Measurements from ENCODE around the gene ARHGAP22.

Gene ARHGAP22

GRCh38 chr10:48633381-48634197 is 28.7 kb upstream of the ARHGAP22 start:
- DNase-seq (ENCODE audit: low read depth), result no peak

- DNase-seq (ENCODE audit: low read depth), result peak; percentile 57
Observed at GRCh38 chr10:48632166-48632565, 27.3 kb upstream of the ARHGAP22 start.

- DNase-seq (ENCODE audit: low read depth), result no peak
Observed at GRCh38 chr10:48627984-48628609, 23.2 kb upstream of the ARHGAP22 start.

GRCh38 chr10:48626986-48627731 is 22.3 kb upstream of the ARHGAP22 start:
- no peak for DNase-seq (ENCODE audit: low read depth)

- DNase-seq (ENCODE audit: low read depth), result no peak
Observed at GRCh38 chr10:48626447-48626846, 21.6 kb upstream of the ARHGAP22 start.

GRCh38 chr10:48625826-48626134 is 20.9 kb upstream of the ARHGAP22 start:
- DNase-seq (ENCODE audit: low read depth), result no peak

GRCh38 chr10:48623607-48624132 is 18.8 kb upstream of the ARHGAP22 start:
- DNase-seq (ENCODE audit: low read depth), result no peak

GRCh38 chr10:48623009-48623408 is 18.1 kb upstream of the ARHGAP22 start:
- no peak for DNase-seq (ENCODE audit: low read depth)

GRCh38 chr10:48620719-48621118 is 15.8 kb upstream of the ARHGAP22 start:
- DNase-seq (ENCODE audit: low read depth), result no peak

GRCh38 chr10:48616436-48616835 is 11.6 kb upstream of the ARHGAP22 start:
- DNase-seq (ENCODE audit: low read depth), result no peak

- DNase-seq (ENCODE audit: low read depth), result peak; percentile 85
Observed at GRCh38 chr10:48614481-48615390, 9.9 kb upstream of the ARHGAP22 start.

- no peak for DNase-seq (ENCODE audit: low read depth)
Observed at GRCh38 chr10:48613016-48613415, 8.1 kb upstream of the ARHGAP22 start.

- DNase-seq (ENCODE audit: low read depth), result no peak
Observed at GRCh38 chr10:48612236-48612943, 7.5 kb upstream of the ARHGAP22 start.

- DNase-seq (ENCODE audit: low read depth), result no peak
Observed at GRCh38 chr10:48611133-48611532, 6.3 kb upstream of the ARHGAP22 start.

GRCh38 chr10:48610585-48611093 is 5.8 kb upstream of the ARHGAP22 start:
- no peak for DNase-seq (ENCODE audit: low read depth)

- no peak for DNase-seq (ENCODE audit: low read depth)
Observed at GRCh38 chr10:48609899-48610584, 5.2 kb upstream of the ARHGAP22 start.

- no peak for DNase-seq (ENCODE audit: low read depth)
Observed at GRCh38 chr10:48609441-48609840, 4.6 kb upstream of the ARHGAP22 start.

- peak; percentile 25 for DNase-seq (ENCODE audit: low read depth)
Observed at GRCh38 chr10:48608976-48609375, 4.1 kb upstream of the ARHGAP22 start.

- no peak for DNase-seq (ENCODE audit: low read depth)
Observed at GRCh38 chr10:48608279-48608681, 3.4 kb upstream of the ARHGAP22 start.
